Neural progenitor cell (in vitro differentiated cells): ENCODE measurements around the gene CUBN.

ENCODE experiments used
- EZH2 ChIP-seq: fragments of 200-600 bp; sonication (generic); IDR thresholded peaks from 2 replicates; pipeline ENCODE4 v1.6.1; 2017; ENCODE audit warnings: antibody characterized with exemption, mild to moderate bottlenecking, moderate library complexity
- TF ChIP-seq, protein P1 (sequence below): fragments of 200-600 bp; sonication (generic); IDR thresholded peaks from 2 replicates; pipeline ENCODE4 v1.5.1; 2017; ENCODE audit warnings: antibody characterized with exemption, mild to moderate bottlenecking

DNA sequence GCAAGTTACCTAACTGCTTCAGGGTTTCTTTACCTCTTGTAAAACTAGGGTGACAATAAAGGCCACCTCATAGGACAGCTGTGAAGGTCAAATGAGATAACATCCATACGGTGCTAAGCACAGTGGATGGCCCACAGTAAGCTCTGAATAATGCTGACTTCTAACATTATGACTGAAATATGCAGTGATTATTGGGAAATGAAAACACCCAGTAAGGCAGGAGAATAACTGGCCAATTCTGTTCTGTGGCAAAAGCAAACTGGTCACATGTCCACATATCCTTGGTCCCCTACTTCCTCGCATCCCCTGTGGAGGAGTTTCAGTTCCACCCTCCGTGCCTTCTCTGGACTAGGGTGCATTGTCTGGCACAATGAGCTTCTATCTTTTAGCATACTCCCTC, 1.4 kb downstream of the CUBN start:
- TF ChIP-seq, protein P1, sequence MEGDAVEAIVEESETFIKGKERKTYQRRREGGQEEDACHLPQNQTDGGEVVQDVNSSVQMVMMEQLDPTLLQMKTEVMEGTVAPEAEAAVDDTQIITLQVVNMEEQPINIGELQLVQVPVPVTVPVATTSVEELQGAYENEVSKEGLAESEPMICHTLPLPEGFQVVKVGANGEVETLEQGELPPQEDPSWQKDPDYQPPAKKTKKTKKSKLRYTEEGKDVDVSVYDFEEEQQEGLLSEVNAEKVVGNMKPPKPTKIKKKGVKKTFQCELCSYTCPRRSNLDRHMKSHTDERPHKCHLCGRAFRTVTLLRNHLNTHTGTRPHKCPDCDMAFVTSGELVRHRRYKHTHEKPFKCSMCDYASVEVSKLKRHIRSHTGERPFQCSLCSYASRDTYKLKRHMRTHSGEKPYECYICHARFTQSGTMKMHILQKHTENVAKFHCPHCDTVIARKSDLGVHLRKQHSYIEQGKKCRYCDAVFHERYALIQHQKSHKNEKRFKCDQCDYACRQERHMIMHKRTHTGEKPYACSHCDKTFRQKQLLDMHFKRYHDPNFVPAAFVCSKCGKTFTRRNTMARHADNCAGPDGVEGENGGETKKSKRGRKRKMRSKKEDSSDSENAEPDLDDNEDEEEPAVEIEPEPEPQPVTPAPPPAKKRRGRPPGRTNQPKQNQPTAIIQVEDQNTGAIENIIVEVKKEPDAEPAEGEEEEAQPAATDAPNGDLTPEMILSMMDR, result no peak
- no peak for TF ChIP-seq EZH2
